ENCODE measurements around the gene KRTAP29-1.

The KRTAP29-1 gene

DNA sequence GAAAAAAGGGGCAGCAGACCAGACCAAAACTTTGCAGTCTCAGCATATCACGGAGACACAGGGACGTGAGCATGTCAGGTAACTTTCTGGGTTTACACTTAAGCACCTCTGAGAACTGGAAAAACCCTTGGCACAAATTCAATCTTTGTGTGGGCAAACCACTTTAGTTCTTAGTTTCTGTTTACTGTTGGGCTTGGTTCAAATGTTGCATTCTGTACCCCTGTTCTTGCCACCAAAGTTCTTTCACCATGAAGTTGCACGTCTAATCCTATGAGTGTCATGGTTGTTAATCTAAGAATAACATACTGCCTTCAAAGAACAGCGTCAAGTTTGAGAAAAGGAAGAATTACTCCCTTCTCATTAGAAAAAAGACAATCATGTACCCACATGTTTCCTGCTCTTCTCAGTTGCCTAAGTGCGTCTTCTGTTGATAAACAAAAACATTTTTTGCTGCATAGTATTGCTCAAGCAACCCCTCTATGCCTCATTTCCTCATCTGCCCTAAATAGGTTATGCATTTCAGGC, 36.4 kb upstream of the KRTAP29-1 start:
- Histone ChIP-seq H3K4me1 (ENCODE audit: insufficient read depth, low read length) (no peaks in the 10 kb centered on the region), H3K36me3 (ENCODE audit: insufficient read depth, low read length) (no peaks in the 10 kb centered on the region), H3K27ac (ENCODE audit: low read depth, low read length) (no peak overlapping the region), H3K9ac (ENCODE audit: low read depth, low read length) (no peak overlapping the region), H3K9me3 (ENCODE audit: insufficient read depth, low read depth, low read length) (0 out of 2 replicates have a peak, but pooled peaks cover 5% of the 10 kb centered on the region), H3K4me3 (ENCODE audit: low read length) (no peak overlapping the region), H3K27me3 (ENCODE audit: insufficient read depth, low read length) (no peaks in the 10 kb centered on the region)
- WGBS = 93% methylated on average over 5 of the region's 5 CpGs

DNA sequence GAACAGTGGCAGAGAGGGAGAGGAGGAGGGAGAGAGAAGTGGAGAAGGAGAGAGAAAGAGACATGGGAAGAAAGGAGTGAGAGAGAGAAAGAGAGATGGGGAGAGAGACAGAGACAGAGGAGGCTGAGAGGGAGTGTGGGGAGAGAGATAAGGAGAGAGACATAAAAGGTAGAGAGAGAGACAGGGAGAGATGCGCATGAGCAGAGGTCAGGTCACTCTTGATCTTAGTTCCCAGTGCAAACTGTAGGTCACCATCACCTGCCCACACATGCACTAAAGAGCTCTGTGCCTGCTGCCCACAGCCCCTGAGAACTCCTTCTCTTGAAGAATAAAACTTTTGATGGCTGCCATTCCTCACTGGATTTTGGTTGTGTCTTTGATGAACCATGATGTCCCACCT, 33.1 kb upstream of the KRTAP29-1 start:
- Histone ChIP-seq H3K27ac (ENCODE audit: low read depth, low read length) (no peak overlapping the region), H3K9me3 (ENCODE audit: insufficient read depth, low read depth, low read length) (no peaks in the 10 kb centered on the region), H3K4me1 (ENCODE audit: insufficient read depth, low read length) (no peaks in the 10 kb centered on the region), H3K9ac (ENCODE audit: low read depth, low read length) (no peak overlapping the region), H3K27me3 (ENCODE audit: insufficient read depth, low read length) (no peaks in the 10 kb centered on the region), H3K4me3 (ENCODE audit: low read length) (no peak overlapping the region), H3K36me3 (ENCODE audit: insufficient read depth, low read length) (no peaks in the 10 kb centered on the region)
- WGBS = 93% methylated on average over 1 of the region's 1 CpG

DNA sequence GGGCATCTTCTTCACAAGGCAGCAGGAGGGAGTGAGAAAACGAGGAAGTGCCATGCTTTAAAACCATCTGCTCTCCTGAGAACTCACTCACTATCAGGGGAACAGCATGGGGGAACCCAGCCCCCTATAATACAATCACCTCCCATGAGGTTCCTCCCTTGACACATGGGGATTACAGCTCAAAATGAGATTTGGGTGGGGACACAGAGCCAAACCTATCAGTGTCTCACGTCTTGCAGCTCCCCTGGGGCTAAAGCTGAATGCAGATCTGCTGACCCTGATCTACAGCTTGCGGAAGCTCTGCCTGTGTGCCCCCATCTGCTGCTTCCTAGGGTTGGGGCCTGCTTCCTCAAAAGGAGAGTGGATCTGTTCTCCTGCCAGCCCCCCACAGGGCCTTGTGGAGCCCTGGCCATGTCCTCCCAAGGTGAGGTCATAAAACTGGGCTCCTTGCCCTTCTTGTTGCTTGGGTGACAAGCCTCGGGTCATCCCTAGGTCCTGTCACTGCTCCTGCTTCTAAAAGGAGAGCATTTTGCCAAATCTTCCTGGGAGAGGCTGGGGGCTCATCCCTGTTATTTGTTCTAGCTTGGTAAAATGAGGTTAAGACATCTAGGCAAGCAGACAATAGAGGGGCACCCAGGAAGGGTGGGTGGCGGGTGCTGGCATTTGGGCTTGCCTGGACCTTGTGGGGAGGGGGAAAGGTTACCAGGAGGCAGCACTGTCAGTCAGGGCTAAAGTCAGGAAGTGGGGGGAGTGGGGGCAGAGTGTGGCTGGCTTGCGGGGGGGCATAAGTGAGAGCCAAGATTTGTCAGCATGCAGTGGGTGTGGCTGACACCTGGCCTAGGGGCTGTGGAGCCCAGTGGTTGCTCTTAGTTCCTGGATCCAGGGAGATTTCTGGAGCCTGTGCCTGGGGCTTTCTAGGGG, 32.0 kb upstream of the KRTAP29-1 start:
- no peaks in the 10 kb centered on the region for H3K36me3 ChIP-seq (ENCODE audit: insufficient read depth, low read length)
- H3K9me3 ChIP-seq (ENCODE audit: insufficient read depth, low read depth, low read length) = no peaks in the 10 kb centered on the region
- WGBS = 76% methylated on average over 6 of the region's 6 CpGs
- no peak overlapping the region for H3K4me3 ChIP-seq (ENCODE audit: low read length)
- no peak overlapping the region for H3K9ac ChIP-seq (ENCODE audit: low read depth, low read length)
- no peaks in the 10 kb centered on the region for H3K4me1 ChIP-seq (ENCODE audit: insufficient read depth, low read length)
- H3K27me3 ChIP-seq (ENCODE audit: insufficient read depth, low read length) = no peaks in the 10 kb centered on the region
- no peak overlapping the region for H3K27ac ChIP-seq (ENCODE audit: low read depth, low read length)

DNA sequence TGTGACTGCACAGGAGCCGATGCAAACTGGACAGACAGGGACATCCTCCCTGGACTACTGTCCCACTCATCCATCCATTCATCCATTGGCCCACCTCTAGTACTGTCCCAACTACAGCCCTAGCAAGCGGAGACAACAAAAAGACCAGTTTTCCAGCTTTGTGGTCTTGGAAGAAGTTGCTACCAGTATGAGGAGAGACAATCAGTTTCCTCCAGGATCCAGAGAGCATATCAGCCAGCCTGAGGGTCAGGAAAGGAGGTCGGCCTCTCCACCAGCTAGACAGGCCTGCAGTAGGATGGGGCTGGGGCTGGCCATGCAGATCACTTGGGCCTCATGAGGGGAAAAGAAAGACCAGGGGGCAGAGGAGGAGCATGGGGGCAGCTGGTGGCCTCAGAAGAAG, 31.2 kb upstream of the KRTAP29-1 start:
- Histone ChIP-seq H3K27ac (ENCODE audit: low read depth, low read length) (no peak overlapping the region), H3K9me3 (ENCODE audit: insufficient read depth, low read depth, low read length) (no peaks in the 10 kb centered on the region), H3K36me3 (ENCODE audit: insufficient read depth, low read length) (no peaks in the 10 kb centered on the region), H3K4me3 (ENCODE audit: low read length) (no peak overlapping the region), H3K9ac (ENCODE audit: low read depth, low read length) (no peak overlapping the region), H3K4me1 (ENCODE audit: insufficient read depth, low read length) (no peaks in the 10 kb centered on the region), H3K27me3 (ENCODE audit: insufficient read depth, low read length) (no peaks in the 10 kb centered on the region)
- 91% methylated on average over 3 of the region's 3 CpGs for WGBS

DNA sequence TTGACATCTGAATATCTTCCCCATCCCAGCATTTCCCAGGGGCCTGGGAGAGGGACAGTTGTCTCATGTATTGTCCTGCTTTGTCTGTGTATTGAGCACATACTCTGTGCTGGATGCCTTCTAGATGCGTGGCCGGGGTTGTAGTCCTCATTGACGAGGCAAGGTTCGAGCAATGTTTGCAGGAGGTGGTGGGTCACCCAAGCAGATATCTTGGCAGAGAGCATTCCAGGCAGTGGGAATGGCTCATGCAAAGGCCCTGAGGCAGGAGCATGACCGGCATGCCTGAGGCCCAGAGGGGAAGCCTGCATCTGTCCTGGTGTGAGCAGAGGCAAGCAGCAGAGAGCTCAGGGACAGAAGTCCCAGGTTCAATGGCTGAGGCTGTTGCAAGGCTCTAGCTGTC, 30.4 kb upstream of the KRTAP29-1 start:
- Histone ChIP-seq H3K36me3 (ENCODE audit: insufficient read depth, low read length) (no peaks in the 10 kb centered on the region), H3K27me3 (ENCODE audit: insufficient read depth, low read length) (no peaks in the 10 kb centered on the region), H3K4me1 (ENCODE audit: insufficient read depth, low read length) (no peaks in the 10 kb centered on the region), H3K4me3 (ENCODE audit: low read length) (no peak overlapping the region), H3K9me3 (ENCODE audit: insufficient read depth, low read depth, low read length) (no peaks in the 10 kb centered on the region), H3K27ac (ENCODE audit: low read depth, low read length) (no peak overlapping the region), H3K9ac (ENCODE audit: low read depth, low read length) (no peak overlapping the region)
- WGBS = 93% methylated on average over 5 of the region's 5 CpGs

DNA sequence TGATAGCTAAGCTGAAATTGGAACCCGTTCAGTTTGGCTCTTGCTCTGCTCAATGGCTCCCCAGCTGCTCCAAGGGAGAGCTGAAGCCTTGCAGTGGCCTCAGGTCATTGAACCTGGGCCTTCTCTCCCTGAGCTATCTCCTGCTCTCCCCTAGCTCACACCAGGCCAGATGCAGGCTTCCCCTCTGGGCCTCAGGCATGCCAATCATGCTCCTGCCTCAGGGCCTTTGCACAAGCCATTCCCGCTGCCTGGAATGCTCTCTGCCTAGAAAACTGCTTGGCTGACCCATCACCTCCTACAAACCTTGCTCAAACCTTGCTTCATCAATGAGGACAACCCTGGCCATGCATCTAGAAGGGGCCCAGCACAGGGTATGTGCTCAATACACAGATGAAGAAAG, 29.6 kb upstream of the KRTAP29-1 start:
- Histone ChIP-seq H3K36me3 (ENCODE audit: insufficient read depth, low read length) (no peaks in the 10 kb centered on the region), H3K4me1 (ENCODE audit: insufficient read depth, low read length) (no peaks in the 10 kb centered on the region), H3K9me3 (ENCODE audit: insufficient read depth, low read depth, low read length) (no peaks in the 10 kb centered on the region), H3K27ac (ENCODE audit: low read depth, low read length) (no peak overlapping the region), H3K4me3 (ENCODE audit: low read length) (no peak overlapping the region), H3K9ac (ENCODE audit: low read depth, low read length) (no peak overlapping the region), H3K27me3 (ENCODE audit: insufficient read depth, low read length) (no peaks in the 10 kb centered on the region)
- 94% methylated on average over 2 of the region's 2 CpGs for WGBS

DNA sequence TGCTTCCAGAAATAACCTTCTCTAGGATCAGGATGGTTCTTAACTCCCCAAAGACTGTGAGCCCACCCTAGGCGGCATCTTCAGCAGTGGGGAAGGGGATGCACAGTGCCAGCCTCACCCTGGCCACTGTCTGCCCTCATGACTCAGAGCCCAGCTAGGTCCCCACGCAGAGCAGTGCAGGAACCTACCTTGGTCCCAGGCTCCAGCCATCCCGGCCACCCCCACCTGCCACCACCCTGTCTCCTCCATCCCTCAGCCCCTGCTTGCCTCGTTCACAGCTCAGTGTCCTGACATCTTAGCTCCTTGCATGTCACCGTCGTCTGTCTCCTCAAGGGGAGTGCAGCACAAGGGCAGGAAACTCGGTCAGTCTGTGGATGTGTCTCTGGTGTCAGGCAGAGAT, 29.0 kb upstream of the KRTAP29-1 start:
- Histone ChIP-seq H3K4me3 (ENCODE audit: low read length) (no peak overlapping the region), H3K9ac (ENCODE audit: low read depth, low read length) (no peak overlapping the region), H3K27ac (ENCODE audit: low read depth, low read length) (no peak overlapping the region), H3K36me3 (ENCODE audit: insufficient read depth, low read length) (no peaks in the 10 kb centered on the region), H3K27me3 (ENCODE audit: insufficient read depth, low read length) (no peaks in the 10 kb centered on the region), H3K9me3 (ENCODE audit: insufficient read depth, low read depth, low read length) (no peaks in the 10 kb centered on the region), H3K4me1 (ENCODE audit: insufficient read depth, low read length) (no peaks in the 10 kb centered on the region)
- 84% methylated on average over 7 of the region's 7 CpGs for WGBS

DNA sequence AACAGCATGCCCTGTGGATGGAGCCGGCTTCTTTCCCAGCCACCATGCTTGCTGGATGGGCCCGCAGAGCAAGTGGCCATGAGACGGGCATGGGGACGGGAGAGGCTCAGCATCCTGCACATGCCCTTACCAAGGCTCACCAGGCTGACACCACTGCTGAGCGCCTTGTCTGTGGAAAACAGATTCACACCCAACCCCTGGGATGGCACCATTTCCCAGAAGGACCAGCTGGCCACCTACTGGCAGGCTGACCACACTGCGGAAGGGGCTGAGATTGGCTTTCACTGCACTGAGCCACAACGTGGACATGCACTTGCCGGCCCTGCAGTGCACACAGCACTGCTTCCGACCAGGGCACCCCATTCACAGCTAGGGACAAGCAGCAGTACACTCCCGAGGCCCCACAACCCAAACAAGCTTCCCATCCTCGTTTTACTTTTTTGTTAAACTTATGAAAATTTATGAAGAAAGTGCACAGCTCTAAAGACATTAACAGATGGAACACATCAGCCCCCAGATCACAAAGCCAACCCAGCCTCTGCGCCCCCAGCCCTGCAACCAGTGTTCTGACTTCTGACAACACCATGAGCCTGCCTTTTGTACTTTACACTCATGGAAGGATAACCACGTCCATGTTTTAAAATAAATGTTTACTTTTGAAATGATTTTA, 26.8 kb upstream of the KRTAP29-1 start:
- no peak overlapping the region for H3K27ac ChIP-seq (ENCODE audit: low read depth, low read length)
- H3K4me3 ChIP-seq (ENCODE audit: low read length) = no peak overlapping the region
- no peaks in the 10 kb centered on the region for H3K27me3 ChIP-seq (ENCODE audit: insufficient read depth, low read length)
- H3K9ac ChIP-seq (ENCODE audit: low read depth, low read length) = no peak overlapping the region
- no peaks in the 10 kb centered on the region for H3K4me1 ChIP-seq (ENCODE audit: insufficient read depth, low read length)
- WGBS = 66% methylated on average over 11 of the region's 13 CpGs
- H3K36me3 ChIP-seq (ENCODE audit: insufficient read depth, low read length) = no peaks in the 10 kb centered on the region
- H3K9me3 ChIP-seq (ENCODE audit: insufficient read depth, low read depth, low read length) = no peaks in the 10 kb centered on the region

DNA sequence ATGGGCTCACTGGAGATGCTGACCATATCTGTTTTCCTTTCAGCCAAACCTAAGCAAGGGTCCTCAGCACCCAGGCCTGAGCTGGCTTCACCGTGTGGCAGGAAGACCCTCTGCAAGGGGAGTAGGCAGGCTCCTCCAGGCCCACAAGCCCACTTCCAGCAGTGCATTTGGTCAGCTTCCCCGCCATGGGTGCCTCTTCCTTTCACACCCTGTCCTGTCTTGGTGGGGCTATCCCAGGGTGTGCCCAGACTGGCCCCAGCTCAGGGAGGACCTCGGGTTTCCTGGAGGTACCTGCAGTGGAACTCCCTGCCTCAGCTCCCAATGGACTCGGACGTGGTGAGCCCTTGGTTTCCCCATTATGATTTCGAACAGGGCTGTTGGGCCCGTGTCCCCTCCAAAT, 25.6 kb upstream of the KRTAP29-1 start:
- Histone ChIP-seq H3K27me3 (ENCODE audit: insufficient read depth, low read length) (no peaks in the 10 kb centered on the region), H3K27ac (ENCODE audit: low read depth, low read length) (no peak overlapping the region), H3K9me3 (ENCODE audit: insufficient read depth, low read depth, low read length) (no peaks in the 10 kb centered on the region), H3K4me3 (ENCODE audit: low read length) (no peak overlapping the region), H3K4me1 (ENCODE audit: insufficient read depth, low read length) (no peaks in the 10 kb centered on the region), H3K36me3 (ENCODE audit: insufficient read depth, low read length) (no peaks in the 10 kb centered on the region), H3K9ac (ENCODE audit: low read depth, low read length) (no peak overlapping the region)
- 95% methylated on average over 7 of the region's 7 CpGs for WGBS

DNA sequence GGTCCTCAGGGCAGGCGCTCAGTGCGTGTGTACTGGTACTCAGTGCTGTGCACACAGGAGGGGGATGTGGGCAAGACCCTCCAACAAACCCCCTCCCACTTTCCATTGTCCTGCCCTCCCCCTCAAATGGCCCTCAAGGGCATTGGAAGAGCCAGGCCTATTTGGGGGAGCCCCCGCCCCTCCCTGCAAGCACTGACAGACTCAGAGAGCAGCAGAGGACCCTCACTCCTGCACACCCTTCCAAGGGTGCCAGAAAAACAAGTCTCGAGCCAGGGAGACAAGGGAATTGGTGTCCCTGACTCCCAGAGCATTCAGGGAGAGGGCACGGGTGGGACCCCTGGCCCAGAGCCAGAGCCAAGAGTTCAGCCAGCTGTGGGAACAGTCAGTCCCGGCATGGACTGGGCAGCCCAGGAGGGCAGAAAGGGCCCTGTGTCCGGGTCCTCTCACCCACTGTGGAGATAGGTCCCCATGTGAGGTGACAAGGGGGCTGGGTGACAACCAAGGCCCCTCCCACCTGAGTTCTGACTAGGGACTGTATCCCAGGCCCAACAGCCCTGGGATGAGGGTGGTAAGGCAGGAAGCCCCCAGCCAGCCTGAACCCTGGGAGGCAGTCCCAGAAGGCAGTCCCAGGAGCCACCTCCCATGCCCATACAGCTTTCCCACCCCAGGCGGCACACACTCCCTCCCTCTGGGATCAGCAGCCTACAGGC, 24.9 kb upstream of the KRTAP29-1 start:
- H3K27ac ChIP-seq (ENCODE audit: low read depth, low read length) = no peak overlapping the region
- H3K4me3 ChIP-seq (ENCODE audit: low read length) = no peak overlapping the region
- H3K27me3 ChIP-seq (ENCODE audit: insufficient read depth, low read length) = no peaks in the 10 kb centered on the region
- no peaks in the 10 kb centered on the region for H3K36me3 ChIP-seq (ENCODE audit: insufficient read depth, low read length)
- H3K4me1 ChIP-seq (ENCODE audit: insufficient read depth, low read length) = no peaks in the 10 kb centered on the region
- no peaks in the 10 kb centered on the region for H3K9me3 ChIP-seq (ENCODE audit: insufficient read depth, low read depth, low read length)
- 94% methylated on average over 8 of the region's 8 CpGs for WGBS
- no peak overlapping the region for H3K9ac ChIP-seq (ENCODE audit: low read depth, low read length)

All from HUES64 (cell line).